Breast epithelium (tissue), 3 donors: ENCODE data around the gene CACFD1.

Experiments
- POLR2A ChIP-seq: fragments of 450-650 bp; IDR thresholded peaks from one replicate; pipeline ENCODE4 v1.6.1; 2016; ENCODE audit warnings: antibody characterized with exemption, mild to moderate bottlenecking, moderate library complexity
- TF ChIP-seq, protein P1 (sequence below), 3 donors: fragments of 450-650 bp; IDR thresholded peaks; one replicate each; pipeline ENCODE4 v1.5.1; 2016 to 2017; ENCODE audit warnings: antibody characterized with exemption in 3 of 3, mild to moderate bottlenecking in 3 of 3, moderate library complexity in 3 of 3

- no peak for TF ChIP-seq POLR2A
- TF ChIP-seq, protein P1, sequence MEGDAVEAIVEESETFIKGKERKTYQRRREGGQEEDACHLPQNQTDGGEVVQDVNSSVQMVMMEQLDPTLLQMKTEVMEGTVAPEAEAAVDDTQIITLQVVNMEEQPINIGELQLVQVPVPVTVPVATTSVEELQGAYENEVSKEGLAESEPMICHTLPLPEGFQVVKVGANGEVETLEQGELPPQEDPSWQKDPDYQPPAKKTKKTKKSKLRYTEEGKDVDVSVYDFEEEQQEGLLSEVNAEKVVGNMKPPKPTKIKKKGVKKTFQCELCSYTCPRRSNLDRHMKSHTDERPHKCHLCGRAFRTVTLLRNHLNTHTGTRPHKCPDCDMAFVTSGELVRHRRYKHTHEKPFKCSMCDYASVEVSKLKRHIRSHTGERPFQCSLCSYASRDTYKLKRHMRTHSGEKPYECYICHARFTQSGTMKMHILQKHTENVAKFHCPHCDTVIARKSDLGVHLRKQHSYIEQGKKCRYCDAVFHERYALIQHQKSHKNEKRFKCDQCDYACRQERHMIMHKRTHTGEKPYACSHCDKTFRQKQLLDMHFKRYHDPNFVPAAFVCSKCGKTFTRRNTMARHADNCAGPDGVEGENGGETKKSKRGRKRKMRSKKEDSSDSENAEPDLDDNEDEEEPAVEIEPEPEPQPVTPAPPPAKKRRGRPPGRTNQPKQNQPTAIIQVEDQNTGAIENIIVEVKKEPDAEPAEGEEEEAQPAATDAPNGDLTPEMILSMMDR (IDR thresholded peaks at IDR 0.05): no peak
Measured at GRCh38 chr9:133472753-133473378, 13.1 kb downstream of the CACFD1 start.
